HuH-7.5 (cell line): ENCODE data around the gene CENPH.
A peak's percentile ranks its signal among the peaks of the same experiment; 100 is the strongest.
"Not testable (repeated sequence)": the region's sequence is repeated elsewhere in the genome, so short reads cannot be mapped to it uniquely, and the experiment has no call there.

ENCODE experiments used
- DNase-seq: peaks from one replicate; pipeline ENCODE4 v3.0.0; 2011; ENCODE audit warnings: low spot score

Gene CENPH

GRCh38 chr5:69209602-69210001 lies 20.2 kb downstream of the CENPH start:
- no peak for DNase-seq

- no peak for DNase-seq
Measured at GRCh38 chr5:69211200-69211599, 21.8 kb downstream of the CENPH start.

- DNase-seq: no peak
Measured at GRCh38 chr5:69212022-69212421, 22.6 kb downstream of the CENPH start.

- no peak for DNase-seq
Measured at GRCh38 chr5:69213513-69214215, 24.3 kb downstream of the CENPH start.

- no peak for DNase-seq
Measured at GRCh38 chr5:69217151-69217511, 27.7 kb downstream of the CENPH start.

- DNase-seq: peak; percentile 84
Measured at GRCh38 chr5:69217548-69218526, 28.5 kb downstream of the CENPH start.

GRCh38 chr5:69219939-69220338 lies 30.6 kb downstream of the CENPH start:
- DNase-seq: no peak

- not testable (repeated sequence) for DNase-seq
Measured at GRCh38 chr5:69220371-69220770, 31.0 kb downstream of the CENPH start.

GRCh38 chr5:69220833-69221232 lies 31.4 kb downstream of the CENPH start:
- not testable (repeated sequence) for DNase-seq

- DNase-seq: no peak
Measured at GRCh38 chr5:69224520-69224919, 35.1 kb downstream of the CENPH start.

- no peak for DNase-seq
Measured at GRCh38 chr5:69225860-69226259, 36.5 kb downstream of the CENPH start.

- DNase-seq: no peak
Measured at GRCh38 chr5:69230181-69230580, 40.8 kb downstream of the CENPH start.

- DNase-seq: no peak
Measured at GRCh38 chr5:69231281-69231680, 41.9 kb downstream of the CENPH start.

GRCh38 chr5:69231851-69232250 lies 42.5 kb downstream of the CENPH start:
- no peak for DNase-seq

GRCh38 chr5:69234457-69235268 lies 45.3 kb downstream of the CENPH start, which contains the start of gene CDK7:
Gene CDK7, plus strand, starts transcription at chr5:69234886. Its CDS starts 90 bp downstream, at chr5:69234976.
- DNase-seq: peak; percentile 73

GRCh38 chr5:69236733-69237132 lies 47.4 kb downstream of the CENPH start:
- DNase-seq: not testable (repeated sequence)

GRCh38 chr5:69237877-69238276 lies 48.5 kb downstream of the CENPH start:
- no peak for DNase-seq

GRCh38 chr5:69238760-69239251 lies 49.4 kb downstream of the CENPH start:
- no peak for DNase-seq

- DNase-seq: no peak
Measured at GRCh38 chr5:69242215-69242927, 53.0 kb downstream of the CENPH start.

GRCh38 chr5:69245031-69245430 lies 55.6 kb downstream of the CENPH start:
- no peak for DNase-seq

- DNase-seq: no peak
Measured at GRCh38 chr5:69248019-69248418, 58.6 kb downstream of the CENPH start.
